ENCODE results near the gene ATG2A. TPM values are rescaled to one million over a fixed set of nuclear protein-coding genes. Genes with fewer than 3 reads are reported as not detected.
A peak's percentile ranks its signal among the peaks of the same experiment; 100 is the strongest.

Gene ATG2A
- total and polyA plus RNA-seq, 10 of the 15 experiments (the other 5 are each of a cell fraction or from before 2014, with no cell fraction given) = 0.08 to 19.0 (median 4.6) TPM

DNA sequence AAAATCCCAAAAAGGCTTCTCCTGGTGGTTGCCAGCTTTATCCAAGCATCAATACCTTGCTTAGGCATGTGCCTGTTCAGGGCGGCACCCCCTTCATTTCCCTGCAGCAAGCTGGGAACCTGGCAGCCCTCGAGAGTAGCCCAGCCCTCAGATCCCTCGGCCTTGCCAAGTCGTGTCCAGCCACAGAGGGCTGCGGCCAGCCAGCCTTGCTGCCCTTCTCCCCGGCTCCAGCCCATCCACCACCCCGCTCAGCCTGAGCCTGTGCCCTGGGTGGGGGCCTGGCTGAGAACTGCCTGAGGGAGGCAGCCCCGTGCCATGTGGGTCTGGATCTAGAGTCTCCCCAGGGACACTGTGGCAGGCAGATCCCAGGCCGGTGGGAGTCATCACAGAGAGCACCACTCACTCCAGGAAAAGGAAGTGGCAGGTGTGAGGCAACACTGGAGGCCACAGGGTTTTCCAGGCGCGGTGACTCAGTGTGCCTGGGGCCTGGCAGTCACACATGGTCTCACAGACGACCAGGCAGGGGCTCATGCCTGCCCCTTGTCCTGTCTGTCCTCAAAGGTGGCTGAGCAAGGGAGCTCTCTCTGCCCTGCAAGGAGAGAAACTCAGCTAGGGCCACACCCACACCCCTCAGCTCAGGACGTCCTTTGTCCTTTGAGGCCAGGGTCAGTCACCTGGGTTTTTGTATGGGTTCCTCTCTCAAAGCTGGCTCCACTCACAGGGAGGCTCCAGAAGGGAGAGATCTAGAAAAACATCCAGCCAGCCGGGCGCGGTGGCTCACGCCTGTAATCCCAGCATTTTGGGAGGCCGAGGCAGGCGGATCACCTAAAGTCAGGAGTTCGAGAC lies 60.4 kb downstream of the ATG2A start:
- ChIA-PET SMC1A (ENCODE audit: uncharacterized antibody, unreplicated experiment) (interaction anchor here (11.6 to 15.0 kb wide), 3 partner anchors 5 to 21 kb away, joined by 226 to 306 read pairs (median 306); partner anchors contain the start of gene EHD1), RAD21 (ENCODE audit: unreplicated experiment) (interaction anchor here (1.5 to 15.8 kb wide), 2 partner anchors 8 to 21 kb away, joined by 4 to 253 read pairs; partner anchors contain the start of gene EHD1), POLR2A (interaction anchor here (0.5 to 24.3 kb wide), 6 partner anchors 9 to 1085 kb away, joined by 3 to 620 read pairs (median 4); partner anchors contain the start of gene EHD1), CTCF (interaction anchor here (1.2 to 28.8 kb wide), 4 partner anchors 6 to 226 kb away, joined by 3 to 1208 read pairs (median 374); partner anchors contain the start of genes CDC42BPG and EHD1)
- no peak overlapping the region for H3K9ac ChIP-seq (ENCODE audit: control insufficient read depth, insufficient read depth, low read length)
- BruUV-seq (replicated peaks) = no TSS peak
- peaks cover 95% of the 10 kb centered on the region for H3K4me1 ChIP-seq (ENCODE audit: control insufficient read depth, insufficient read depth, low read length)
- FAIRE-seq = no peak
- peak overlapping the region; percentile 63 for H3K27ac ChIP-seq (ENCODE audit: control insufficient read depth, insufficient read depth)
- no peak for DNase-seq (ENCODE audit: low read depth, low spot score)
- in situ Hi-C loops (cut with MboI) (no loop called here), intact Hi-C loops (cut with micrococcal nuclease; ENCODE audit: unreplicated experiment) (no loop called here)
- peak overlapping the region; percentile 33; the same call in 1 of the 2 replicates for H3K4me2 ChIP-seq (ENCODE audit: control insufficient read depth, insufficient read depth)
- no peaks in the 10 kb centered on the region for H4K20me1 ChIP-seq (ENCODE audit: control insufficient read depth, insufficient read depth)
- peak; percentile 0 for ATAC-seq
- no peaks in the 10 kb centered on the region for H3K9me3 ChIP-seq (replicated peaks; ENCODE audit: control insufficient read depth, insufficient read depth, low read length)
- H2AFZ ChIP-seq (ENCODE audit: control insufficient read depth, low read depth, low read length) = no peak overlapping the region
- peaks cover 50% of the 10 kb centered on the region for H3K79me2 ChIP-seq (ENCODE audit: control insufficient read depth, insufficient read depth, low read length)
- no peaks in the 10 kb centered on the region for H3K27me3 ChIP-seq (replicated peaks in 1 of 2; ENCODE audit: control insufficient read depth in 2 of 2, insufficient read depth in 2 of 2, low read length in 1 of 2)
- peaks cover 24 to 60% of the 10 kb centered on the region in 2 experiments for H3K36me3 ChIP-seq (ENCODE audit: control insufficient read depth in 2 of 2, insufficient read depth in 2 of 2, low read length in 1 of 2)
- no peak overlapping the region for H3K4me3 ChIP-seq
- WGBS (ENCODE audit: insufficient coverage, insufficient replicate concordance, low lambda C conversion rate, missing lambda C conversion rate) = 49% methylated on average over 20 of the region's 20 CpGs
- TF ChIP-seq SUPT20H (IDR thresholded peaks at IDR 0.05; ENCODE audit: borderline replicate concordance, control insufficient read depth, low read depth, low read length) (no peak), STAT3 (IDR thresholded peaks at IDR 0.05; ENCODE audit: low read depth, low read length) (no peak), ZNF24 (IDR thresholded peaks at IDR 0.05) (no peak), IRF5 (IDR thresholded peaks at IDR 0.05; ENCODE audit: borderline replicate concordance) (no peak), ZBED1 (IDR thresholded peaks at IDR 0.05; ENCODE audit: borderline replicate concordance) (no peak), RUNX3 (IDR thresholded peaks at IDR 0.05; ENCODE audit: low read length) (no peak), NFYB (IDR thresholded peaks at IDR 0.05; ENCODE audit: insufficient read depth, low read depth, low read length) (no peak), BACH1 (IDR thresholded peaks at IDR 0.05; ENCODE audit: borderline replicate concordance) (no peak), CHD1 (IDR thresholded peaks at IDR 0.05; ENCODE audit: low read depth, low read length) (no peak), POLR2A (IDR thresholded peaks at IDR 0.05; ENCODE audit: low read depth, low read length) (peak; percentile 45; the same call in 1 of the 2 replicates), POU2F2 (IDR thresholded peaks at IDR 0.05; ENCODE audit: borderline replicate concordance, low read depth, low read length) (peak; percentile 27; the same call in 1 of the 3 replicates), SUZ12 (IDR thresholded peaks at IDR 0.05; ENCODE audit: unreplicated experiment) (no peak), BHLHE40 (IDR thresholded peaks at IDR 0.05; ENCODE audit: borderline replicate concordance in 1 of 2, low read depth in 2 of 2, low read length in 1 of 2) (peak; percentile 15 to 48; a peak in 1 of 4 replicates), BRCA1 (IDR thresholded peaks at IDR 0.05; ENCODE audit: low read depth, low read length) (no peak), RAD21 (IDR thresholded peaks at IDR 0.05; ENCODE audit: insufficient read depth, low read depth, low read length) (no peak), TAF1 (IDR thresholded peaks at IDR 0.05; ENCODE audit: borderline replicate concordance, low read depth, low read length) (peak; percentile 54; the same call in 1 of the 2 replicates), E2F4 (IDR thresholded peaks at IDR 0.05; ENCODE audit: low read depth, low read length) (no peak)
- TF ChIP-seq, protein P1, sequence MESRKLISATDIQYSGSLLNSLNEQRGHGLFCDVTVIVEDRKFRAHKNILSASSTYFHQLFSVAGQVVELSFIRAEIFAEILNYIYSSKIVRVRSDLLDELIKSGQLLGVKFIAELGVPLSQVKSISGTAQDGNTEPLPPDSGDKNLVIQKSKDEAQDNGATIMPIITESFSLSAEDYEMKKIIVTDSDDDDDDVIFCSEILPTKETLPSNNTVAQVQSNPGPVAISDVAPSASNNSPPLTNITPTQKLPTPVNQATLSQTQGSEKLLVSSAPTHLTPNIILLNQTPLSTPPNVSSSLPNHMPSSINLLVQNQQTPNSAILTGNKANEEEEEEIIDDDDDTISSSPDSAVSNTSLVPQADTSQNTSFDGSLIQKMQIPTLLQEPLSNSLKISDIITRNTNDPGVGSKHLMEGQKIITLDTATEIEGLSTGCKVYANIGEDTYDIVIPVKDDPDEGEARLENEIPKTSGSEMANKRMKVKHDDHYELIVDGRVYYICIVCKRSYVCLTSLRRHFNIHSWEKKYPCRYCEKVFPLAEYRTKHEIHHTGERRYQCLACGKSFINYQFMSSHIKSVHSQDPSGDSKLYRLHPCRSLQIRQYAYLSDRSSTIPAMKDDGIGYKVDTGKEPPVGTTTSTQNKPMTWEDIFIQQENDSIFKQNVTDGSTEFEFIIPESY (IDR thresholded peaks at IDR 0.05) = no peak
